Measurements from ENCODE around the gene FAM163B.
A peak's percentile ranks its signal among the peaks of the same experiment; 100 is the strongest.

The FAM163B gene

GRCh38 chr9:133539991-133540697 lies 69.0 kb downstream of the FAM163B start:
- no peak for DNase-seq

GRCh38 chr9:133538851-133539833 lies 70.0 kb downstream of the FAM163B start:
- DNase-seq = no peak

GRCh38 chr9:133538176-133538575 lies 71.0 kb downstream of the FAM163B start:
- no peak for DNase-seq

GRCh38 chr9:133537257-133537656 lies 71.9 kb downstream of the FAM163B start:
- no peak for DNase-seq

- DNase-seq = no peak
Observed at GRCh38 chr9:133536536-133536935, 72.7 kb downstream of the FAM163B start.

- DNase-seq = no peak
Observed at GRCh38 chr9:133536080-133536479, 73.1 kb downstream of the FAM163B start.

GRCh38 chr9:133535306-133535877 lies 73.8 kb downstream of the FAM163B start:
- DNase-seq = no peak

GRCh38 chr9:133534346-133535291 lies 74.6 kb downstream of the FAM163B start, which contains the start of gene ADAMTSL2:
Gene ADAMTSL2, plus strand, starts transcription at chr9:133534704. Its CDS starts 2,009 bp downstream, at chr9:133536713.
- no peak for DNase-seq

- no peak for DNase-seq
Observed at GRCh38 chr9:133533857-133534256, 75.3 kb downstream of the FAM163B start.

- DNase-seq = peak; percentile 75
Observed at GRCh38 chr9:133532937-133533668, 76.1 kb downstream of the FAM163B start.

GRCh38 chr9:133531293-133531692 lies 77.9 kb downstream of the FAM163B start:
- no peak for DNase-seq

GRCh38 chr9:133529874-133530273 lies 79.3 kb downstream of the FAM163B start:
- no peak for DNase-seq

GRCh38 chr9:133529457-133529856 lies 79.7 kb downstream of the FAM163B start:
- no peak for DNase-seq

GRCh38 chr9:133528876-133529241 lies 80.3 kb downstream of the FAM163B start:
- no peak for DNase-seq

GRCh38 chr9:133528001-133528875 lies 81.0 kb downstream of the FAM163B start:
- DNase-seq = no peak

GRCh38 chr9:133527444-133527920 lies 81.7 kb downstream of the FAM163B start:
- no peak for DNase-seq
